ENCODE measurements around the gene TMEM198.

GRCh38 chr2:219556413-219556812 is 12.6 kb downstream of the TMEM198 start:
- TF ChIP-seq CTCF (conservative IDR thresholded peaks at IDR 0.05; ENCODE audit: low read depth in 2 of 2) = no peak
- no peak for TF ChIP-seq EZH2 (IDR thresholded peaks at IDR 0.05; ENCODE audit: low read depth, unreplicated experiment)
- TF ChIP-seq EZH2phosphoT487 (IDR thresholded peaks at IDR 0.05; ENCODE audit: unreplicated experiment) = no peak

Measured in GM23338 (cell line).